GM19043 (cell line): ENCODE data around the gene RPL18.
"Not testable (repeated sequence)": the region's sequence is repeated elsewhere in the genome, so short reads cannot be mapped to it uniquely, and the experiment has no call there.

Experiments
- ATAC-seq: cut with Tn5 transposase; IDR thresholded peaks from one replicate; pipeline ENCODE4 v1.9.1; 2021; ENCODE audit warnings: low read depth; ENCODE audit not compliant: unreplicated experiment

RPL18 gene

GRCh38 chr19:48644839-48645619 lies 26.1 kb upstream of the RPL18 start:
- ATAC-seq: no peak

DNA sequence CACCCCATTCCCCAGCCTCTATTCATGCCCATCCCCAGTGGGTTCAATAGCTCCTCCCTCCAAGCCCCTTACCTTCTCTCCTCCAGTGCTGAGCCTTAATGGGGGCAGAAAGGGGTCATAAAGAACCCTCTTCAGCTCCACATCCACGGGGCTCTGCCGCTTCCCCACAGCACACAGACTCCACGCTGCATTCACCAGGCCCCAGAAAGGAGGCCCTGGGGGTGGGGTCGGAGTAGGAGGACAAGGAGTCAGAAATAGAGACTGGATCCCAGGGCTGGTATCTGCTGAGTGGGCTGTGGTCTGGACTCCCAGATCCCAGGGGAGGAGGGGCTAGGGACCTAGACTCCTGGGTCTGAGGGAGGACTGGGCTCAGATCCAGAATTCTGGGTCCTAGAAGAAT lies 25.4 kb upstream of the RPL18 start:
- ATAC-seq: no peak

DNA sequence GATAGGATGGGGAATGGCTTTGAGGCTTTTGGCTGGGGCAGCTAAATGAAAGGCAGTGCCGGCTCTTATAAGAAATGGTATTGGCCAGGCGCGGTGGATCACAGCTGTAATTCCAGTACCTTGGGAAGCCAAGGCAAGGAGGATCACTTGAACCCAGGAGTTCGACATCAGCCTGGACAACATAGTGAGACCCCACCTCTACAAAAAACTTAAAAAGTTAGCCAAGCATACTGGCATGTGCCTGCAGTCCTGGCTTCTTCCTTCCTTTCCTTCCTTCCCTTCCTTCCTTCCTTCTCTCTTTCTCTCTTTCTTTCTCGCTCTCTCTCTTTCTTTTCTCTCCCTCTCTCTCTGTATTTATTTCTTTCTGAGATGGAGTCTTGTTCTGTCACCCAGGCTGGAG lies 23.9 kb upstream of the RPL18 start:
- ATAC-seq: no peak

DNA sequence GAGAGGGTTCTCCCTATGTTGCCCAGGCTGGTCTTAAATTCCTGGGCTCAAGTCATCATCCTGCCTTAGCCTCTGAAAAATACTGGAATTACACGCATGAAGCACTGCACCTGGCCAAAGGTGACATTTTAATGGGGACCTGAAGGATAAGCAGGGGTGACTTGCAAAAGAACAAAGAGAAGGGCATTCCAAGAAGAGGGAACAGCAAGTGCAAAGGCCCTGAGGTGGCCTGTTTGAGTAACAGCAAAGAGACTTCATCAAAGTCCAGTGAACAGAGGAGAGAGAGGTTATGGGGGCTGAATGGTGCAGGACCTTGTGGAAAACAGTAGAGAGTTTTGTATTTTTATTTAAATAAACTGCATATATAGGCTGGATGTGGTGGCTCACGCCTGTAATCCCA lies 22.9 kb upstream of the RPL18 start:
- no peak for ATAC-seq

GRCh38 chr19:48639483-48640375 lies 20.8 kb upstream of the RPL18 start:
- ATAC-seq: no peak

- no peak for ATAC-seq
These were observed 19.9 kb upstream of the RPL18 start for GRCh38 chr19:48638831-48639381.

- peak; percentile 12 for ATAC-seq
These were observed 19.2 kb upstream of the RPL18 start for GRCh38 chr19:48637948-48638830.

- peak; percentile 66 for ATAC-seq
These were observed 18.5 kb upstream of the RPL18 start for GRCh38 chr19:48637449-48637947.

GRCh38 chr19:48636859-48637448 lies 18.0 kb upstream of the RPL18 start, which contains the start of gene DBP:
TSS of gene DBP (minus strand) at chr19:48637379. CDS start at chr19:48636994, 385 bp downstream.
- ATAC-seq: no peak

DNA sequence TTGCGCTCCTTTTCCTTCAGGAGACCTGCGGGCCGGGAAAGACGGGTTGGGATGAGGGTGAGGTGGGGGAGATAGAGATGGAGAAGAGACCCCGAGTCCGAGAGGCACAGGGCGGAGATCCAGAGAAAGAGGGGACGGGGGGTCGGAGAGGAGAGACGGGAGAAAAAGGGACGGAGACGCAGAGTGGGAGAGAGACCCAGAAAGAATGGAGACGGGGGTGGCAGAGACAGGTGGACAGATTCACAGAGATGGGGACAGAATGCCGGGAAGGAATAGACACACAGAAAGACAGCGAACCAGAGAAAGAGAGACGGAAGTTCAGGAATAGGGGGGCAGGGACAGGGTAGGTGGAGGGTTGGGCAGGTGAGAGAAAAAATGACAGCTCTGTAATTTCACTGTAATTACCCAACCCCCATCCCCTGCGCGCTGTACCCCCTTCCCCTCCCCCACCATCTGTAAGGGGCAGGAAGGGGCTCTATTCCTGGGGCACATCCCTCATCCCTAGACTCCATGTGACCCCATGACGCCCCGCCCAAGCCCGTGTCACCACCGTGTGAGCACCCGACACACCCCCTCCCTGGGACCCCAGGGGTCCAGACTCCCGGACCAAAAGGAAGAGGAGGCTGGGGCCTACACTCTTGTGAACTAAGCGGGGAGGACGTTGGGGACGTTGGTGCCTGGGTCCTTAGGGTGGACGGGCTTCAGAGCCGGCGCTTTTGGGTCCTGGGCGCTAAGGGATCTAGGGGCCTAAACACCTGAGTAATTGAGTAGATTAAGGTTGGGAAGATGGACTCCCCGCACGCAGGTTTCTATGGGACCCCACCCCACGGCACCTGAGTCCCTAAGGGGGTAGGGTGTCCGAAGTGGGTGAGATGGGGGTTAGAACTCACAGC lies 17.2 kb upstream of the RPL18 start:
- ATAC-seq: no peak

GRCh38 chr19:48635263-48635965 lies 16.4 kb upstream of the RPL18 start:
- ATAC-seq: no peak

GRCh38 chr19:48634424-48635262 lies 15.7 kb upstream of the RPL18 start:
- ATAC-seq: no peak

DNA sequence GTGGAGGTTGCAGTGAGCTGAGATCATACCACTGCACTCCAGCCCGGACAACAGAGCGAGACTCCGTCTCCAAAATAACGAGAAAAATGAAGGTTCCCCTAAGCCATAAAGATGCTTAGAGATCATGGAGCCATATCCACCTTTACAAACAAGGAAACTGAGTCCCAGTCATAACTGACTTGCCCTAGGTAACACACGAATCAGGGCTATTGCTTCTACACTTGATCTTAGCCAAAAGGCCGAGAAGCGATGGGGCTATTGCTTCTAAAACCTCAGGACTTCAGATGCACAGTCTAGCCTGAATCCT lies 15.0 kb upstream of the RPL18 start:
- no peak for ATAC-seq

- ATAC-seq: no peak
These were observed 14.4 kb upstream of the RPL18 start for GRCh38 chr19:48633148-48634035.

GRCh38 chr19:48632692-48633147 lies 13.7 kb upstream of the RPL18 start:
- ATAC-seq: no peak

- not testable (repeated sequence) for ATAC-seq
These were observed 13.3 kb upstream of the RPL18 start for GRCh38 chr19:48632286-48632685.
